Activated CD8-positive, alpha-beta memory T cell treated with anti-CD3 and anti-CD28 coated beads, Interleukin-2, amount 50 U/mL, for 4 hours (primary cell): Measurements from ENCODE around the gene CCND1.

ENCODE experiments used
- DNase-seq: peaks from one replicate; pipeline ENCODE4 v3.0.0-alpha.2; 2020

Gene CCND1

GRCh38 chr11:69654660-69655478, 13.9 kb downstream of the CCND1 start:
- no peak for DNase-seq

GRCh38 chr11:69655479-69656428, 14.8 kb downstream of the CCND1 start:
- no peak for DNase-seq

GRCh38 chr11:69656536-69657455, 15.8 kb downstream of the CCND1 start:
- no peak for DNase-seq

- no peak for DNase-seq
Observed at GRCh38 chr11:69657456-69657910, 16.5 kb downstream of the CCND1 start.

- no peak for DNase-seq
Observed at GRCh38 chr11:69657911-69658625, 17.1 kb downstream of the CCND1 start.

- DNase-seq, result no peak
Observed at GRCh38 chr11:69658626-69659450, 17.9 kb downstream of the CCND1 start.

GRCh38 chr11:69659591-69659990, 18.6 kb downstream of the CCND1 start:
- no peak for DNase-seq

GRCh38 chr11:69660001-69660500, 19.1 kb downstream of the CCND1 start:
- DNase-seq, result no peak

- no peak for DNase-seq
Observed at GRCh38 chr11:69661413-69661715, 20.4 kb downstream of the CCND1 start.

- no peak for DNase-seq
Observed at GRCh38 chr11:69662021-69662698, 21.2 kb downstream of the CCND1 start.

GRCh38 chr11:69662806-69663205, 21.9 kb downstream of the CCND1 start:
- DNase-seq, result no peak

GRCh38 chr11:69663326-69663725, 22.4 kb downstream of the CCND1 start:
- DNase-seq, result no peak

- no peak for DNase-seq
Observed at GRCh38 chr11:69664103-69664775, 23.3 kb downstream of the CCND1 start.

GRCh38 chr11:69664901-69665300, 23.9 kb downstream of the CCND1 start:
- DNase-seq, result no peak

GRCh38 chr11:69665669-69666068, 24.7 kb downstream of the CCND1 start:
- DNase-seq, result no peak

- DNase-seq, result no peak
Observed at GRCh38 chr11:69666261-69666660, 25.3 kb downstream of the CCND1 start.

GRCh38 chr11:69666752-69667536, 26.0 kb downstream of the CCND1 start:
- DNase-seq, result no peak

GRCh38 chr11:69667619-69668604, 27.0 kb downstream of the CCND1 start:
- no peak for DNase-seq
